ENCODE results near the gene SPTBN5.

GRCh38 chr15:41812820-41813375, 81.0 kb downstream of the SPTBN5 start:
- TF ChIP-seq POLR2A (IDR thresholded peaks at IDR 0.05; ENCODE audit: low read depth) (no peak), CTCF (IDR thresholded peaks at IDR 0.05) (no peak), POLR2AphosphoS5 (IDR thresholded peaks at IDR 0.05) (no peak)

Data from esophagus muscularis mucosa (tissue), 3 donors.